Neural progenitor cell (in vitro differentiated cells): Measurements from ENCODE around the gene COMMD1.

Experiments used
- CTCF ChIP-seq: fragments of 200-600 bp; sonication (generic); IDR thresholded peaks from 2 replicates; pipeline ENCODE4 v1.5.1; 2017; ENCODE audit warnings: antibody characterized with exemption, mild to moderate bottlenecking
- EZH2 ChIP-seq: fragments of 200-600 bp; sonication (generic); IDR thresholded peaks from 2 replicates; pipeline ENCODE4 v1.6.1; 2017; ENCODE audit warnings: antibody characterized with exemption, mild to moderate bottlenecking, moderate library complexity
- EZH2phosphoT487 ChIP-seq: fragments of 200-600 bp; sonication (generic); IDR thresholded peaks from 2 replicates; pipeline ENCODE4 v1.6.1; 2017; ENCODE audit warnings: antibody characterized with exemption

- TF ChIP-seq EZH2 (no peak), CTCF (peak; percentile 49), EZH2phosphoT487 (no peak)
Observed at GRCh38 chr2:61970807-61971556, 65.5 kb downstream of the COMMD1 start.
